Choroid plexus epithelial cell (primary cell): ENCODE measurements around the gene BCL11B.

Experiments used
- DNase-seq: peaks from one replicate; pipeline ENCODE4 v3.0.0-alpha.2; 2010; ENCODE audit warnings: low read depth
- H3K4me3 ChIP-seq: 2 replicates; pipeline ENCODE4 v1.5.1; 2011; ENCODE audit warnings: low read depth, mild to moderate bottlenecking, control low read depth, low read length, moderate library complexity
- CTCF ChIP-seq: conservative IDR thresholded peaks from 2 replicates; pipeline ENCODE4 v1.5.1; 2011; ENCODE audit warnings: low read depth, mild to moderate bottlenecking, control low read depth, inconsistent platforms, low read length, moderate library complexity

BCL11B gene

GRCh38 chr14:99201351-99202073 lies 70.5 kb downstream of the BCL11B start:
- DNase-seq, result no peak
- no peak overlapping the region for H3K4me3 ChIP-seq
- TF ChIP-seq CTCF, result no peak

GRCh38 chr14:99200654-99201005 lies 71.4 kb downstream of the BCL11B start:
- H3K4me3 ChIP-seq, result no peak overlapping the region
- no peak for TF ChIP-seq CTCF

GRCh38 chr14:99199846-99200653 lies 71.9 kb downstream of the BCL11B start:
- H3K4me3 ChIP-seq, result no peak overlapping the region
- TF ChIP-seq CTCF, result no peak
- DNase-seq, result no peak

More at GRCh38 chr14:99200654-99201005, 71.4 kb downstream of the BCL11B start:
- DNase-seq, result no peak

GRCh38 chr14:99198746-99199502 lies 73.1 kb downstream of the BCL11B start:
- no peak for TF ChIP-seq CTCF
- DNase-seq, result no peak
- H3K4me3 ChIP-seq, result no peak overlapping the region

- no peak for DNase-seq
- TF ChIP-seq CTCF, result no peak
- H3K4me3 ChIP-seq, result no peak overlapping the region
Observed at GRCh38 chr14:99196310-99196650, 75.7 kb downstream of the BCL11B start.

- DNase-seq, result no peak
- TF ChIP-seq CTCF, result no peak
- no peak overlapping the region for H3K4me3 ChIP-seq
Observed at GRCh38 chr14:99195602-99196309, 76.2 kb downstream of the BCL11B start.
